Ovary (tissue), 9 donors: ENCODE data around the gene CLEC3A. TPM values are rescaled to one million over a fixed set of nuclear protein-coding genes. Genes with fewer than 3 reads are reported as not detected.
"Not testable (repeated sequence)": the region's sequence is repeated elsewhere in the genome, so short reads cannot be mapped to it uniquely, and the experiment has no call there.

ENCODE experiments used
- DNase-seq, 5 donors: peaks; one replicate each; pipeline ENCODE4 v3.0.0-alpha.2; 2019 to 2020
- H3K27ac ChIP-seq, 2 donors: fragments of 200-600 bp; one replicate each; pipeline versions ENCODE4 v1.5.1 to v1.8.0; 2019 to 2022
- H3K27me3 ChIP-seq: fragments of 200-600 bp; one replicate; pipeline ENCODE4 v1.8.0; 2022
- H3K36me3 ChIP-seq: fragments of 200-600 bp; sonication (generic); one replicate; pipeline ENCODE4 v1.5.1; 2019
- H3K4me1 ChIP-seq: one replicate; pipeline ENCODE4 v1.8.1; 2013; ENCODE audit warnings: mild to moderate bottlenecking, moderate library complexity; ENCODE audit not compliant: insufficient read depth
- H3K4me3 ChIP-seq: fragments of 200-600 bp; sonication (generic); one replicate; pipeline ENCODE4 v1.5.1; 2017
- H3K9me3 ChIP-seq, 2 donors: fragments of 200-600 bp in 1 of 2; sonication (generic) in 1 of 2; one replicate each; pipeline versions ENCODE4 v1.5.1 to v1.8.1; 2013 to 2019; ENCODE audit warnings: mild to moderate bottlenecking in 1 of 2, moderate library complexity in 1 of 2
- CTCF ChIP-seq, 3 donors: fragments of 450-650 bp in 2 of 3; fragments of 200-600 bp in 1 of 3; IDR thresholded peaks; one replicate each; pipeline versions ENCODE4 v1.5.1 to v1.8.0; 2016 to 2022; ENCODE audit warnings: antibody characterized with exemption in 3 of 3, mild to moderate bottlenecking in 1 of 3
- EP300 ChIP-seq: sonication (generic); formaldehyde crosslinking; IDR thresholded peaks from one replicate; pipeline ENCODE4 v1.6.1; 2017; ENCODE audit warnings: antibody characterized with exemption
- POLR2A ChIP-seq: fragments of 450-650 bp; IDR thresholded peaks from one replicate; pipeline ENCODE4 v1.6.1; 2017; ENCODE audit warnings: antibody characterized with exemption, mild to moderate bottlenecking, moderate library complexity
- WGBS, 3 donors: extraction: QIAGEN DNeasy Blood & Tissue Kit in 1 of 3; methylation state at CpG; one replicate each; pipeline versions ENCODE4 v1.1.5 to v1.1.7; 2013 to 2017; 5-methylcytosine and 5-hydroxymethylcytosine counted together
- intact Hi-C, 4 donors: fragments of 100-400 bp; cut with DNase I; formaldehyde crosslinking; loops; one replicate each; pipeline versions ENCODE4 v1.11.0 to v1.15.1; 2022 to 2023
- polyA plus RNA-seq, 2 donors: library from polyadenylated mRNA; stranded (reverse); fragments of 200-250 nt in 1 of 2; fragments of 350-450 nt in 1 of 2; fragmentation: Illumina TruSeq in 1 of 2; extraction: RNeasy Lipid Tissue Mini Kit (QIAGEN cat#74804) in 1 of 2; gene quantifications; one replicate each; pipeline ENCODE4 v1.2.3, GENCODE V29; 2013 to 2014
- total RNA-seq, 7 donors: library from RNA; depleted of rRNA in 2 of 7; stranded (reverse); fragments of >200 nt in 2 of 7; fragmentation: NEBNext Ultra II Directional in 3 of 7; extraction: Animal tissue kit (Norgen Biotek cat#: 25700) in 3 of 7; gene quantifications; one replicate each; pipeline versions ENCODE4 v1.1.0 to v1.2.4, GENCODE V29; 2016 to 2023
- donor health status: DM: no; HTN: no; CAD: no; lungs with moderate emphysema.
- donor health status: DM: no; HTN: no; CAD: no.
- donor health status: Bipolar disorder and iron deficiency.
- donor health status: DM: yes; HTN: yes; CAD: no.
- donor health status: DM: no; HTN: no; CAD: no.
- donor health status: DM: yes; HTN: yes; CAD: no.

The CLEC3A gene
- total and polyA plus RNA-seq, 9 donors, result not detected

DNA sequence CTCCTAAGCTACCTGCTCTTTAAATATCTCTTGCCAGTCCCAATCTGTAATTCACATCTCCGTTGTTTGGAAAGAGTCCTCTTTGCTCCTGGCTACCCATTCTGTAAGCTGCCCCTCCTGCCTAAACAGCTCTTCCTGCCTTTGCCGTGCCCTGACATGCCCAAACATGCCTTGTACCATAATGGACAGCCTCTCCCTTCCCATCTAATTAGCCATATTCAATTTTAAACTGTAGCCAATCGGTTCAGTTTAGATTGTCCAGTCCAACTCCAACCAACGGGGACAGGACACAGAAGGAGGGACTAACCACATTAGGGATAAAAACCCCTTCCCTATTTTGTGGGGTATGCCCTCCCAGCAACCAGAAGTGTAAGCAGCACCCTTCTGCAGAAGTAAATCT, 30.6 kb upstream of the CLEC3A start:
- 76 to 87% (median 77%) methylated on average over 4 of the region's 4 CpGs for WGBS, 3 donors
- H3K27me3 ChIP-seq, result no peaks in the 10 kb centered on the region
- H3K9me3 ChIP-seq, result no peaks in the 10 kb centered on the region
- intact Hi-C loops, result no loop called here
- H3K4me1 ChIP-seq, result no peaks in the 10 kb centered on the region
- TF ChIP-seq POLR2A (no peak), CTCF (IDR thresholded peaks at IDR 0.05) (no peak), EP300 (no peak)
- no peaks in the 10 kb centered on the region for H3K36me3 ChIP-seq
- H3K27ac ChIP-seq, result no peak overlapping the region
- no peak for DNase-seq
- H3K4me3 ChIP-seq, result no peak overlapping the region

DNA sequence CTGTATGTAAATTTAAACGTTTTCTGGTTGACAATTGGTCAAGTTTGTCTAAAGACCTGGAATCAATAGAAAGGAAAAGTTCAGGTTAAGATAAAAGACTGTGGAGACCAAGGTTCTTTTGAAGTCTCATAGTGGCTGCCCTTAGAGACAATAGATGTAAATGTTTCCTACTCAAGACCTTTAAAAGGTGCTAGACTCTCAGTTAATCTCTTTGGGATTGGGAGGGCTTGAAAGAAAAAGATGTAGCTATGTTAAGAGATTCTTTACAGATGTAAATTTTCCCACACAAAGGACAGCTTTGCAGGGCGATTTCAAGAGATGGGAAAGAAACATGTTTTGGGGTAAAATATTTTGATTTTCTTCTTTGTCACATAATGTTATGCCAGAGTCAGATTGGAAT, 30.0 kb upstream of the CLEC3A start:
- intact Hi-C loops, H3K9me3 ChIP-seq, H3K4me3 ChIP-seq, DNase-seq, H3K4me1 ChIP-seq, H3K27ac ChIP-seq, H3K36me3 ChIP-seq, H3K27me3 ChIP-seq: not testable (repeated sequence)
- 23 to 45% (median 32%) methylated on average over 2 of the region's 2 CpGs for WGBS, 3 donors

DNA sequence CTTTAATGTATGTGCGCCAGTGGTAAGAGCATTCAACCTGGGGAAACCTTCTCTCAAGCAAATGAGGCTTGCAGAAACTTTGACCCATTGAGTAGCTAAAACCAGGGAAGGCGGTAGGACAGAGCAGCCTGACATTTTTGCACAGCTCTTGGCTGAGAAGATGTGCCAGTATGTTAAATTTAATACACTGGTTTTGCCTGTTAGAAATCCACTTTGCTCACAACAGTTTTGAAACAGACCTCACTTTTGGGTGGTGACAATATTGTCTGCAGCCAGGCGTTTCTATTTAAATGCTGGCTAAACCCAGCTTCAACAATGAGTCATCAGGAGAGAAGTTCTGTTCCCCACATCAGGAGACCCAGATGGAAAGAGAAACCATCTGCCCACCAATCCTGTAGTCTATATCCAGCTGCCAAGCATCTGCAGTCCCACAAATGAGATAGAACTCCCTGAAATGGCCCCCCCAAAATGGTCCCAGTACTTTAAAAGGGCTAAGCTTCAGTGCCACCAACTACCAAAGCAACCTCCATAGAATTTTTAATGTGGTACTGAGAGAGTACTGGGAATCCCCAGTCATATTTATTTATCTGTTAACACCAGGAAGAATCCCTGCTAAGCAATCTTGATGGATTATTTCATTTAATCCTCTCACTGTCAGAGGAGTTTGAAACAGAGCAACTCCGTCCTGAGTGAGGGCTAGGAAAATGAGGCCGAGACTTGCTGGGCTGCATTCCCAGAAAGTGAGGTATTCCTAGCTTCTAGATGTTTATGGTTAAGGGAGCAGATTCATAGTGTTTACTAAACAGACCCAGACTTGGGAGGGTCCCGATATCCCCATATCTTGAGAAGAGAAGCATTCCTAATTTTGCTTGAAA, 29.0 kb upstream of the CLEC3A start:
- intact Hi-C loops, result no loop called here
- H3K36me3 ChIP-seq, result no peaks in the 10 kb centered on the region
- DNase-seq, result no peak
- no peaks in the 10 kb centered on the region for H3K27me3 ChIP-seq
- 14 to 28% (median 16%) methylated on average over 6 of the region's 6 CpGs for WGBS, 3 donors
- no peak overlapping the region for H3K4me3 ChIP-seq
- H3K27ac ChIP-seq, result no peak overlapping the region
- H3K4me1 ChIP-seq, result no peaks in the 10 kb centered on the region
- H3K9me3 ChIP-seq, result no peaks in the 10 kb centered on the region
- TF ChIP-seq EP300 (no peak), CTCF (IDR thresholded peaks at IDR 0.05) (no peak), POLR2A (no peak)

- intact Hi-C loops, result no loop called here
- H3K27ac ChIP-seq, result no peak overlapping the region
- no peak for TF ChIP-seq CTCF (IDR thresholded peaks at IDR 0.05)
- TF ChIP-seq EP300, result no peak
- no peak for TF ChIP-seq POLR2A
- no peak for DNase-seq
- H3K4me1 ChIP-seq, result no peaks in the 10 kb centered on the region
- H3K9me3 ChIP-seq, result no peaks in the 10 kb centered on the region
- H3K27me3 ChIP-seq, result no peaks in the 10 kb centered on the region
- WGBS, 3 donors, result 84 to 88% (median 85%) methylated on average over 7 of the region's 7 CpGs
- H3K4me3 ChIP-seq, result no peak overlapping the region
- H3K36me3 ChIP-seq, result no peaks in the 10 kb centered on the region
These were observed 26.4 kb upstream of the CLEC3A start for GRCh38 chr16:77995843-77996455.

DNA sequence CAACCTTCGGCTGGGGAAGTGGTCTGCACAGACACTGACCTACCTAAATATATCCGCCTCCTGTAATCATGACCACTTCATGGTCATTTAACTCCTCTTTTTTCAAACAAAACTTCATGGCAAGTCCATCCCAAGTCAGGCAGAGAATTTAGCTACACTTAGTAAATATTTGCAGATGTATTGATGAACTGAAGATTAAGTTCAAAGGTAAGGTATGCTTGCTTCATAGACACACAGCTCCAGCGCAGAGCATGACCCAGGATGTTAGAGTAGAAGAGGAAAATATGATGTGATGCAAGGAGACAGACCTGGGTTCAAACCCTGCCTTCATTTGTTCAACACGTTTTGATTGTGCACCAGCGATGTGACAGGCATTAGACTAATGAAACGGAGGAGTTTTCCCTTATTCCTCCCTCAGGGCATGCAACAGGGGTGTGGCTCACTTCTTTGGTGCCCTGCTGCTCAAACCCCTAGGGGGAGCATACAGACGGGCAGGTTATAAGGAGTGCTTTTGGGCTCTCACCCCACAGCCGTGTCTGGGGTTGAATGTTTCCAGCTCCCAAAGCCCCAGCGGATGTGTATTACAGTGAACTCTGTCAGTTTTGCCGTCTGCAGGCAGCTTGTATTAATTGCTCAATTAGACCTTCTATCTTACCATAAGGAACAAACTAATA, 23.9 kb upstream of the CLEC3A start:
- WGBS, 3 donors, result 62 to 78% (median 65%) methylated on average over 10 of the region's 10 CpGs
- H3K36me3 ChIP-seq, result no peaks in the 10 kb centered on the region
- no peaks in the 10 kb centered on the region for H3K4me1 ChIP-seq
- H3K27me3 ChIP-seq, result no peaks in the 10 kb centered on the region
- no peak for TF ChIP-seq POLR2A
- no peak for TF ChIP-seq CTCF (IDR thresholded peaks at IDR 0.05)
- TF ChIP-seq EP300, result no peak
- intact Hi-C loops, result no loop called here
- no peak overlapping the region for H3K4me3 ChIP-seq
- no peaks in the 10 kb centered on the region for H3K9me3 ChIP-seq
- DNase-seq, result no peak
- H3K27ac ChIP-seq, result no peak overlapping the region
